Measurements from ENCODE around the gene GRAMD1B. TPM values are rescaled to one million over a fixed set of nuclear protein-coding genes. Genes with fewer than 3 reads are reported as not detected.

GRAMD1B gene
- total RNA-seq, 1 experiment from 2014 or later = 12.7 TPM

GRCh38 chr11:123473941-123474677, 44.0 kb downstream of the GRAMD1B start:
- ATAC-seq (no peak), DNase-seq (ENCODE audit: low read depth, low spot score) (no peak)
- peak overlapping the region; percentile 7 for H2AFZ ChIP-seq (ENCODE audit: low read depth, low read length, poor library complexity, severe bottlenecking)
- H3K36me3 ChIP-seq (ENCODE audit: control insufficient read depth in 1 of 2, insufficient read depth in 2 of 2, low read length in 2 of 2) = no peaks in the 10 kb centered on the region
- H3K27ac ChIP-seq (ENCODE audit: low read depth, low read length) = no peak overlapping the region
- H3K9me3 ChIP-seq (ENCODE audit: control insufficient read depth in 1 of 2, insufficient read depth in 1 of 2, low read depth in 1 of 2, low read length in 2 of 2) = no peaks in the 10 kb centered on the region
- CTCF ChIA-PET = interaction anchor here (1.0 to 7.6 kb wide), 4 partner anchors 66 to 371 kb away, joined by 3 to 203 read pairs (median 4); no protein-coding TSS in a partner anchor
- H3K4me2 ChIP-seq (ENCODE audit: low read length) = peak overlapping the region; percentile 66
- TF ChIP-seq FOSL1 (IDR thresholded peaks at IDR 0.05; ENCODE audit: low read depth) (0 out of 2 replicates have a peak, but pooled peaks have one; percentile 25), CEBPB (IDR thresholded peaks at IDR 0.05; ENCODE audit: low read depth) (peak; percentile 38; the same call in 1 of the 2 replicates), ZNF274 (IDR thresholded peaks at IDR 0.05; ENCODE audit: low read depth, low read length) (no peak), RAD21 (IDR thresholded peaks at IDR 0.05; ENCODE audit: low read depth) (no peak), YY1 (IDR thresholded peaks at IDR 0.05; ENCODE audit: extremely low read depth, insufficient replicate concordance, low read depth, low read length) (peak; percentile 58), ZFX (IDR thresholded peaks at IDR 0.05) (no peak), SP1 (IDR thresholded peaks at IDR 0.05; ENCODE audit: low read depth) (peak; percentile 37; the same call in 1 of the 2 replicates), EGR1 (IDR thresholded peaks at IDR 0.05; ENCODE audit: low read depth) (no peak), POLR2AphosphoS5 (IDR thresholded peaks at IDR 0.05; ENCODE audit: low read depth, low read length) (peak; percentile 13; the same call in 1 of the 2 replicates), MAX (IDR thresholded peaks at IDR 0.05) (no peak), CBX3 (IDR thresholded peaks at IDR 0.05; ENCODE audit: low read depth) (peak; percentile 63), JUND (IDR thresholded peaks at IDR 0.05) (no peak)
- peaks cover 5 to 30% of the 10 kb centered on the region in 2 experiments for H3K4me1 ChIP-seq (ENCODE audit: control insufficient read depth in 1 of 2, insufficient read depth in 2 of 2, low read length in 2 of 2)
- BruUV-seq (replicated peaks) = no TSS peak
- no peak overlapping the region for H3K4me3 ChIP-seq (replicated peaks in 1 of 2; ENCODE audit: low read depth in 1 of 2, low read length in 2 of 2)
- 0 out of 2 replicates have a peak overlapping the region, but pooled peaks have one; percentile 6 for H3K9ac ChIP-seq (ENCODE audit: low read length)
- intact Hi-C loops (cut with micrococcal nuclease) = no loop called here
- no peaks in the 10 kb centered on the region for H3K27me3 ChIP-seq (ENCODE audit: insufficient read depth, low read length)
- POLR2A ChIA-PET = interaction anchor here (0.9 kb wide), 1 partner anchor 66 kb away, joined by 3 read pairs; no protein-coding TSS in a partner anchor
- no peaks in the 10 kb centered on the region for H4K20me1 ChIP-seq (ENCODE audit: insufficient read depth)
- RAD21 ChIA-PET (ENCODE audit: low non-redundant PET in 1 of 2, low total read pairs in 2 of 2, uncharacterized antibody in 2 of 2, unreplicated experiment in 2 of 2) = interaction anchor here (0.9 to 1.3 kb wide), 2 partner anchors 67 kb away, joined by 3 to 9 read pairs (median 6); no protein-coding TSS in a partner anchor
- no peaks in the 10 kb centered on the region for H3K9me2 ChIP-seq (ENCODE audit: insufficient read depth)
- H3K79me2 ChIP-seq (ENCODE audit: insufficient read depth, low read length) = no peaks in the 10 kb centered on the region
